Heart left ventricle (tissue), 16 donors: ENCODE data around the gene NFIB. TPM values are rescaled to one million over a fixed set of nuclear protein-coding genes. Genes with fewer than 3 reads are reported as not detected.

Source experiments
- ATAC-seq, 4 donors: fragments of 200-7000 bp; cut with Tn5 transposase; one replicate each; pipeline ENCODE4 v1.9.1; 2020 to 2022; ENCODE audit warnings: moderate library complexity in 4 of 4, mild to moderate bottlenecking in 3 of 4, moderate number of reproducible peaks in 1 of 4
- DNase-seq, 5 donors: peaks; one replicate each; pipeline ENCODE4 v3.0.0-alpha.2; 2020
- H3K27ac ChIP-seq, 12 donors: fragments of 200-600 bp; sonication (generic) in 4 of 12; one replicate each; pipeline versions ENCODE4 v1.5.0 to v1.8.0; 2016 to 2022; ENCODE audit warnings: mild to moderate bottlenecking in 2 of 12
- H3K27me3 ChIP-seq, 9 donors: fragments of 200-600 bp; sonication (generic) in 2 of 9; one replicate each; pipeline versions ENCODE4 v1.5.1 to v1.8.0; 2016 to 2022; ENCODE audit warnings: mild to moderate bottlenecking in 3 of 9
- H3K36me3 ChIP-seq, 9 donors: fragments of 200-600 bp; sonication (generic) in 2 of 9; one replicate each; pipeline versions ENCODE4 v1.5.0 to v1.8.0; 2018 to 2022; ENCODE audit warnings: mild to moderate bottlenecking in 2 of 9
- H3K4me1 ChIP-seq, 12 donors: fragments of 200-600 bp; sonication (generic) in 4 of 12; one replicate each; pipeline versions ENCODE4 v1.5.0 to v1.8.0; 2016 to 2022; ENCODE audit warnings: mild to moderate bottlenecking in 3 of 12
- H3K4me3 ChIP-seq, 12 donors: fragments of 200-600 bp; sonication (generic) in 4 of 12; one replicate each; pipeline versions ENCODE4 v1.5.0 to v1.8.0; 2017 to 2022; ENCODE audit warnings: mild to moderate bottlenecking in 9 of 12, moderate library complexity in 4 of 12
- H3K9me3 ChIP-seq, 12 donors: fragments of 200-600 bp; sonication (generic) in 4 of 12; one replicate each; pipeline versions ENCODE4 v1.5.0 to v1.8.0; 2016 to 2022; ENCODE audit warnings: mild to moderate bottlenecking in 1 of 12
- CTCF ChIP-seq, 12 donors: fragments of 200-600 bp; sonication (generic) in 4 of 12; IDR thresholded peaks; one replicate each; pipeline versions ENCODE4 v1.5.0 to v1.8.0; 2018 to 2022; ENCODE audit warnings: antibody characterized with exemption in 12 of 12, mild to moderate bottlenecking in 5 of 12
- POLR2A ChIP-seq, 2 donors: fragments of 450-650 bp; IDR thresholded peaks; one replicate each; pipeline ENCODE4 v1.6.1; 2017; ENCODE audit warnings: antibody characterized with exemption in 2 of 2, mild to moderate bottlenecking in 2 of 2, moderate library complexity in 2 of 2
- WGBS, 4 donors: extraction: QIAGEN DNeasy Blood & Tissue Kit in 2 of 4; methylation state at CpG; one replicate each; pipeline versions ENCODE4 v1.1.5 to v1.1.7; 2013 to 2018; 5-methylcytosine and 5-hydroxymethylcytosine counted together
- intact Hi-C, 10 donors: fragments of 100-400 bp; cut with DNase I; formaldehyde crosslinking; loops; one replicate each; pipeline versions ENCODE4 v1.11.1 to v1.14.2; 2022
- polyA plus RNA-seq, 2 donors: library from polyadenylated mRNA; stranded (reverse); fragments of 200-250 nt; gene quantifications; one replicate each; pipeline ENCODE4 v1.2.3, GENCODE V29; 2013
- total RNA-seq, 9 donors: library from RNA; depleted of rRNA in 2 of 9; stranded (reverse); fragments of >200 nt in 2 of 9; fragmentation: NEBNext Ultra II Directional in 3 of 9; extraction: Animal tissue kit (Norgen Biotek cat#: 25700) in 3 of 9; gene quantifications; one replicate each; pipeline versions ENCODE4 v1.1.0 to v1.2.4, GENCODE V29; 2016 to 2023
- donor health status: ischemic (EF 13 %, LVEDD 7.1; RV severe dilation, severe dysfunction).
- donor health status: healthy with polysubstance abuse.
- donor health status: DM: no; HTN: yes; CAD: no.
- donor health status: DM: no; HTN: no; CAD: no.
- donor health status: ischemic (EF 25% LVEDD 6.9; RV normal size, moderate dysfunction).
- donor health status: ischemic (EF 25% LVEDD 5.7; RV mildly dilated, moderate dysfunction).
- donor health status: healthy.
- donor health status: DM: yes; HTN: yes; CAD: no.
- donor health status: ischemic (EF 35%, LVEDD 5.7; RV mildly dilated, moderate dysfunction).
- donor health status: nonischemic (EF 11% LVEDD 7.7; RV severe dilation, severe dysfunction).
- donor health status: DM: yes; HTN: yes; CAD: no.
- donor health status: PGD.
- donor health status: ischemic (EF 29% LVEDD 5.4; RV normal size, mild dysfunction).
- donor health status: nonischemic (EF 23%, LVEDD 6.1; RV moderate dilation, normal function).

NFIB gene
- total and polyA plus RNA-seq, 11 donors = 24.5 to 148 (median 98.2) TPM

- peaks cover 2 to 81% (median 62%) of the 10 kb centered on the region in 12 donors for H3K4me1 ChIP-seq
- H3K9me3 ChIP-seq = no peaks in the 10 kb centered on the region
- H3K36me3 ChIP-seq = peaks cover 0 to 37% (median 4%) of the 10 kb centered on the region in 9 donors
- DNase-seq = no peak
- ATAC-seq = peak in 3 of 4 donors; percentile 34 to 57 (median 37)
- WGBS, 4 donors = 28 to 53% (median 42%) methylated on average over 26 of the region's 26 CpGs
- H3K4me3 ChIP-seq = peak overlapping the region in 9 of 12 donors; percentile 2 to 84 (median 80)
- H3K27ac ChIP-seq = peak overlapping the region; percentile 48 to 100 (median 66)
- TF ChIP-seq CTCF (IDR thresholded peaks at IDR 0.05) = no peak
- TF ChIP-seq POLR2A (IDR thresholded peaks at IDR 0.05) = no peak
- intact Hi-C loops = loop anchor here in 7 of 10 donors (5.0 to 10.0 kb wide), 7 partner anchors 35 to 275 kb away; no protein-coding TSS in a partner anchor
- H3K27me3 ChIP-seq = peaks cover 0 to 9% (median 0%) of the 10 kb centered on the region in 9 donors
Observed at GRCh38 chr9:14306672-14307660, 7.0 kb downstream of the NFIB start.

GRCh38 chr9:14306188-14306587 is 7.8 kb downstream of the NFIB start:
- Histone ChIP-seq H3K4me3 (peak overlapping the region in 5 of 12 donors; percentile 23 to 84 (median 83)), H3K9me3 (no peaks in the 10 kb centered on the region), H3K4me1 (peaks cover 4 to 88% (median 70%) of the 10 kb centered on the region in 12 donors), H3K27ac (peak overlapping the region in 10 of 12 donors; percentile 51 to 100 (median 80)), H3K36me3 (peaks cover 0 to 37% (median 4%) of the 10 kb centered on the region in 9 donors), H3K27me3 (peaks cover 0 to 1% (median 0%) of the 10 kb centered on the region in 9 donors)
- intact Hi-C loops = loop anchor here in 7 of 10 donors (5.0 to 10.0 kb wide), 7 partner anchors 34 to 274 kb away; no protein-coding TSS in a partner anchor
- no peak for TF ChIP-seq POLR2A (IDR thresholded peaks at IDR 0.05)
- no peak for TF ChIP-seq CTCF (IDR thresholded peaks at IDR 0.05)
- ATAC-seq (no peak), DNase-seq (no peak)
- 62 to 69% (median 64%) methylated on average over 6 of the region's 6 CpGs for WGBS, 4 donors

GRCh38 chr9:14304259-14304658 is 9.7 kb downstream of the NFIB start:
- ATAC-seq = no peak
- intact Hi-C loops = loop anchor here in 4 of 10 donors (5.0 to 10.0 kb wide), 3 partner anchors 49 to 209 kb away; no protein-coding TSS in a partner anchor
- H3K4me1 ChIP-seq = peaks cover 4 to 100% (median 80%) of the 10 kb centered on the region in 12 donors
- WGBS, 4 donors = 72 to 82% (median 76%) methylated on average over 3 of the region's 3 CpGs
- no peak for TF ChIP-seq POLR2A (IDR thresholded peaks at IDR 0.05)
- no peak for TF ChIP-seq CTCF (IDR thresholded peaks at IDR 0.05)
- peaks cover 0 to 37% (median 4%) of the 10 kb centered on the region in 9 donors for H3K36me3 ChIP-seq
- no peaks in the 10 kb centered on the region for H3K9me3 ChIP-seq
- DNase-seq = no peak
- no peaks in the 10 kb centered on the region for H3K27me3 ChIP-seq
- H3K4me3 ChIP-seq = no peak overlapping the region
- H3K27ac ChIP-seq = peak overlapping the region in 3 of 12 donors; percentile 2 to 58 (median 16)

- H3K27me3 ChIP-seq = no peaks in the 10 kb centered on the region
- intact Hi-C loops = loop anchor here in 4 of 10 donors (5.0 to 10.0 kb wide), 3 partner anchors 49 to 209 kb away; no protein-coding TSS in a partner anchor
- H3K4me3 ChIP-seq = no peak overlapping the region
- ATAC-seq (no peak), DNase-seq (no peak)
- peaks cover 0 to 37% (median 4%) of the 10 kb centered on the region in 9 donors for H3K36me3 ChIP-seq
- H3K9me3 ChIP-seq = no peaks in the 10 kb centered on the region
- H3K27ac ChIP-seq = peak overlapping the region in 3 of 12 donors; percentile 33 to 58 (median 48)
- peaks cover 4 to 100% (median 80%) of the 10 kb centered on the region in 12 donors for H3K4me1 ChIP-seq
- TF ChIP-seq CTCF (IDR thresholded peaks at IDR 0.05) (no peak), POLR2A (IDR thresholded peaks at IDR 0.05) (no peak)
- 69 to 76% (median 73%) methylated on average over 9 of the region's 9 CpGs for WGBS, 4 donors
Observed at GRCh38 chr9:14303521-14303920, 10.4 kb downstream of the NFIB start.
